ENCODE measurements around the gene POLR3GL.

The POLR3GL gene

DNA sequence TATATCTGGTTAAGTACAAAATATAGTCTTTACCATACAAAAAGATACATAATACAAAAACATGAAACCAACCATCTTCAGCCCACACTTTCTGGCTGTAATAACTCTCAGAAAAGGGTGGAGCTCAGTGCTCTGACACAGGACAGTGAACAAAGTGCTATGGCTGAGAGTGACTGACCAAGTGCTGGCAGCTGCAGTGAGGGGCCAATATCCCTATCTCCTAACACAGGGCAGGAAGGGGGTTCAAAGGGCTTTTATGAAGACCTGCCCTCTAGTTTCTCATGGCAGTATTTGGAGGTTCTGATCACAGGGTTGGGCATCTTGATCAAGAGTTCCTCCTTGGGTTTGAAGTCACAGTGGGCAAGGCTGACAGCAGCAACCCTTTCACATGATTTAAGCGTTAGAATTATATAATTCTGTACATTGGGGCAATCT, 28.0 kb downstream of the POLR3GL start:
- no peak for DNase-seq (ENCODE audit: low read depth in 2 of 2)

DNA sequence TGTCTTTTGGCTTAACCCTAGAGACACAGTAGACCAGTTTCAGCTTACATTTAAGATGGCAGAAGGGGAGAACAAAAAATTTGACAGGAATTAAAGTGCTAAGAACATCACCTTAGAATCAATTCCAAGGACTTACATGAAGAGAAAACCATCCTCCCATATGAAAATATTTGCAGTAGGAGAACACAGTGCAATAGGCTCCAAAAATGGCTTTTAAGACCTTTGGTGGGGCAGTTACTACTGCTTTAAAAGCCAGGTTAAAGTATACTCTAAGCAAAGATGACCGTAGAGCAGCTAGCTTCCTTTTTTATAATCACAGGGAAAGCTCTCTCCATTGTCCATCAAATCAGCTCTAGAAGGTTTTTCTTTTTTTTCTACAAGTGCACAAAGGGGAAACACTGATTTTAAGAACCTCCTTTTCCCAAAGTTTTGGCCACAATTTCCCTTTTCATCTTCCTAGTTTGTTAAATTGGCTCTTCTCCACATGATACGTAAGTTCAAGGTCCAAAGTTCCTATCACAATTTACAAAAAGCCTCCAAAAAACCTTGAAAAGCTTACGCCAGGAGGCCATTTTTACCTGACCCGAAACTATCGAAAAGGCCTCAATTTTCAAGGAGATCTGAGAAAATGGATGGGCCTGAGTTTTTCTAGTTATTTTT, 28.6 kb downstream of the POLR3GL start:
- DNase-seq (ENCODE audit: low read depth in 2 of 2), result no peak

DNA sequence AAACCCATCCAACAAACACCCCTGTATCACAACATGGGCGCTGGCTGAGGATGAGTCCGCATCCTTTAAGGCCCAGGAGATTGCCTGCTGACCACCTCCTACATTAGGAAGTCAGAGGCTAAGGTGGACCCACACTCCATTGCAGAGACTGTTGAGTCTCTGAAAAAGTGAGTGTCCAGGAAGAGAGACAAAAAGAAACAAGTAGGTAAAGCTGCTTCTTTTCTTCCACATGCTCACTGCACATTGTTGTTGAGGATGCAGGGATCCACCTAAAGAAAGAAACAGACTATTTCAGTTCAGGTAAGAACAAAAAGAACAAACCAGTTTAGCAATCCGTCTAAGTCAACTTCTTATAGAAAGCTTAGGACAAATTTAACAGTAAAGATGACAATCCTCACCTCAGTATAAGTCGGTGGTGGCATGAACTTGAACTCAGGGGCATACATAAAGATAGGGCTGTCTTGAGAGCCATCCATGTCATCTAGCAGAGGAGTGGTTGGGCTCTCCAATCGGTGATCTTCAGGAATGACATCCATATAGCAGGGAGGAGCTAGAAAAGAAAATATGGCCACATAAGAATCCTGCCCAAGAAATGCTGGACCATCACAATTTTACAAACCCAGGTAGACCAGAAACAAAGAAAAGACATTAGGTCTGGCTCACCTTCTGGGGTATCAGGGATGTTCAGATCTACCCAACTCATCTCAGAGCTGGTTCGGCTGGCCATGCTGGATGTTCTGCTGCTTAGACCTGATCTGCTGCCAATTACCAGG, 29.3 kb downstream of the POLR3GL start:
- no peak for DNase-seq (ENCODE audit: low read depth in 2 of 2)

DNA sequence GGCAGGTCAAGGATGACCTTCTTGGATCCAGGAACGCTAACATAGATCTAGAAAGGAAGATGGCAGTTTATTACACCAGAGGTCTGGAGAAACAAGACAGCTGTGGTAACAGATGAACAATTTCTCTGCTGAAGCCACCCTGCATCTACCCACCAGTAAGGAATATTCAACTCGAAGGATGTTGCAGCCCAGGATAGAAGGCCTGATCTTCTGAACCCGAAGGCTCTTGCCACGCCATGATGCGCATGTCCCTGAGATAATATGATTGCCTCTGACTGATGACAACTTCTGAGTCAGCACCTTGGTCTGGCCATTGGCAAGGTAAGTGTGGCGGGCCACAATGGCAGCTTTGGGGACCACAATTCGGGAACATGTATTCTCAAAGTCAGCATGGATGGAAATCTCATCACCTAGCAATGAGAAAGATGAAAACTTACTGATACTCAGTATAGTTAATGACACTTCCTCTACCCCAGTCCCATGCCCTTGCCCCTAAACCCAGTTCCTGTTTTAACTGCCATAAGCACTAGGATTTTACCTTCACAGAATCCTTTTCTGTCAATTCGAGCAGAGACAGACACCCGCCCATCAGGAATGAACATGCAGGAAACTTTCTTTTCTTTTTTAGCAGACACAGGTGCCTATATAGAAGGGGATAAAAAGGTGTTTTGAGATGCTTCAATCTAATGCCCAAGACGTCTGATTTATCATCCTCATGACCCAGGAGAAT, 30.1 kb downstream of the POLR3GL start:
- DNase-seq (ENCODE audit: low read depth in 2 of 2), result peak in 1 of 2 experiments; percentile 45

DNA sequence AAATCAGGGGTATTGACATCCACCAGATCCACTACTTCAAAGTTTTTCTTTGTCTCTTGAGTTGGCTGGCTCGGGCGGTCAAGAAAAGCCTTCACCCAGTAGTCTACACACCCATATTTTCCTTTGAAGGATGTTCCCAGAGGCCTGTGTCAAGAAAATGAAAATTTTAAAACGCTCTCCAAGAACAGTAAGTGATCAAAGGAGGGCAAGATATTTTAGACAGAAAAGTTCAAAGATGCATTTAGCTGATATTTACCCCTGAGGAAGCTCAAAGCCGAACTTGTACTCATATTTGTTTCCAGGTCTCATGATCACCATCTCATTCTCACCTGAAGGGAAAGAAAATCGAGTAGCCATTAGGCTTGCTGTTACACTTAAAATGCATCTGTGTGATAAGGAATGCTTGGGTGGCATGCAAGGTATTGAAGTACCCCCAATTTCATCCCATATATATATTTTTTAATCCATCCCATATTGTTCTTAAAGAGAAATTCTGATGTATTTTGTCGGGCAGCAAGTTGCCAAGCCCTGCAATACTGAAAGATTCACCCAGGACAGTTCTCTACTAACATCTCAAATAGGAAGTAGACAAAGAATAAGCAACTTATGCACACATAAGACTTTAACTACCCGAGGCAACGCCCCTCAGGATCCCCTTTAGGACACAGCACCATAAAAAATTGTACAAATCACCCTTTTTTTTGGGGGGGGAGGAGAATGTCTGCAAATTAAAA, 30.8 kb downstream of the POLR3GL start:
- no peak for DNase-seq (ENCODE audit: low read depth in 2 of 2)

DNA sequence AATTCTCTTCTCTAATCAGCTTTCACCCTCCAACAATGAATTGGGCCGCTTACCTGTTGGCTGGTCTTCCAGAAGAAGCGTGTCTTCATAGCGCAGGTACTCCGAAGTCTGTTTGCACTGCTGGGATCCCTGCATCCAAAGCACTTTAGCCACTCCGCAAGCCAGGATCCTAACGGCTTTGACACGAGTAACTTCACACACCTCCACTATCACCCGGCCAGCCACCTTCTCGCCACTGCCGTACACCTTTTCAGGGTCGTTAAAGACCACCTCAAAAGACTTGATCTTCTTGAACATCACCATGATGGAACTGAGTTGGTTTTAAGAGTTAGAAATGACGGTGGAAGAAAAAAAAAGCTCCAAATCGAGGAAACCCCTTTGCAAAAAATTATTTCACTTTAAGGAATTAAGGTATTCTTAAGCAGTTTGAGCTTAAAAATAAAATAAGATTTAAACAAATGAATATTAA, 31.5 kb downstream of the POLR3GL start:
- DNase-seq (ENCODE audit: low read depth in 2 of 2), result no peak

DNA sequence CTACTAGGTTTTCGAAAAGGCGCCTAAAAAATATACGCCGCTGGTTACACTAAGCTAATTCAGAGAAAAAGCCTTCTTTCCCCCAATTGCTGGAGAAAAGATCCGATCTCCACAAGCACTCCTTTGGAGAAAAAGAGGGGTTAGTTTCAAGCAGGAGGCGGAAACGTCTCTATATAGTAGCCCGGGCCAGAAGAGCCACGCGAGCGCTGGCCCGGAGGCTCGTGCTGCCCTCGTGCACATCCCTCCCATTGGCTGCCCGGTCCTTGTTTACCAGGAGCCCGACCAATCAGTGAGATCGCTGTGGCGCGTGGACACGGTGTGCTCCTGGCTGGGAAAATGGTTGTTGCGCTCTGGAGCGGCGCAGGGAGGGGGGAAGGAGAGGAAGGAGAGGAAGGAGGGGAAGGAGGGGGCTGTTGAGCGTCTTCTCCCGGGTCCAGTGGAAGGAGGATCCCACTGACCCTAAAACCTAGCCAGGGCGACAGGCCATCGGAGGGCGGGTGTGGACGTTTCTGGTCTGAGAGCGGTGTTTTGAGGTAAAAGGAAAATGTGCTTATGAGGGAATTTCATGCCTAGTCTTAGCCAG, 32.0 kb downstream of the POLR3GL start, which contains the start of gene TXNIP:
TSS of gene TXNIP (minus strand) at position 147 of the 583 bp plus-strand sequence. CDS start 313 bp downstream, outside the sequence.
- DNase-seq (ENCODE audit: low read depth in 2 of 2), result peak; percentile 84 to 89

DNA sequence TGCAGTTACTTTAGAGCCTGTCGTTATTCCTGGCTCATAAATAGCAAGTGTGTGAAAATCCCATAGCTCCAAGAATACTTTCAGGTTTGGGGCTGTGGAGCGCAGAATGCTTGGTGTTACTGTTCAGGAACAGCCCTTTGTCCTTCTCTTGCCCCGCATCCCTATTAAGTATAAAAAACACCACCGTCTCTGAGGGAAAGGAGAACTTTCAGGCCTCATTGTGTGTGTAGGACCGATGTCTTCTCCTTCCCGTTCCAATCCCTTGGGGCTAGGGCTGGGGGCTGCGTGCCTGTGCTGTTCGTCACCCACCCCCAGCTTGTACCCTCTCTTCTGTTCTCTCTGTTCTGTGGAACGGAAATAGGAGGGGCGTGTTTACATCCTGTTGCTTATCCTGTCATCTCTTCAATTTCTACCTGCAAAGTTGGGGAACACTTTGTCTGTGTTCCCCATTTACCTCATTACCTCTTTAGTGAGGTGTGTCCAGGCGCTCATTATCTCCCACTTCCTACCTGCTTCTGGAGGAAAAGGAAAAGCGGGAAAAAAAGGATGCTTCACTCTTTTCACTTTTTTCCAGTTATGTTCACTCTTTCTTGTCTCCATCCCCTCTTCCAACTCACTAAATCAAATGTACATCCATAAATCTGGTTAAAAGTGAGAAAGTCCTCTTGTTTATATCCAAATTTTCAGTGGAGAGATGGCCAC, 32.7 kb downstream of the POLR3GL start:
- DNase-seq (ENCODE audit: low read depth in 2 of 2), result no peak

DNA sequence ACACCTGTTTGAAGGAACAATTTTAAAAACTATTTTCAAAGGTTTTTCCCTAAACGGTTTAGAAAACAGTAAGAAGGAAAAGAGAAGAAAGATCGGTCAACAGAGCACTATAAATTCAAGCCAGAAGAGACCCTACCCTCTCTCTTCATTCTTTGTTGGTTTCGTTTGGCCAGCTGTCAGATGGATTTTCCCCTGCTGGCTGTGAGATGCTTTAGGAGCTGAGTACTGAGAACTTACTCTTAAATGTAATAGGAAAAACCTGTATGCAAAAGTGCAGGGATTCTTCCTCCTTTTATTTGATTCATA, 33.2 kb downstream of the POLR3GL start:
- no peak for DNase-seq (ENCODE audit: low read depth in 2 of 2)

DNA sequence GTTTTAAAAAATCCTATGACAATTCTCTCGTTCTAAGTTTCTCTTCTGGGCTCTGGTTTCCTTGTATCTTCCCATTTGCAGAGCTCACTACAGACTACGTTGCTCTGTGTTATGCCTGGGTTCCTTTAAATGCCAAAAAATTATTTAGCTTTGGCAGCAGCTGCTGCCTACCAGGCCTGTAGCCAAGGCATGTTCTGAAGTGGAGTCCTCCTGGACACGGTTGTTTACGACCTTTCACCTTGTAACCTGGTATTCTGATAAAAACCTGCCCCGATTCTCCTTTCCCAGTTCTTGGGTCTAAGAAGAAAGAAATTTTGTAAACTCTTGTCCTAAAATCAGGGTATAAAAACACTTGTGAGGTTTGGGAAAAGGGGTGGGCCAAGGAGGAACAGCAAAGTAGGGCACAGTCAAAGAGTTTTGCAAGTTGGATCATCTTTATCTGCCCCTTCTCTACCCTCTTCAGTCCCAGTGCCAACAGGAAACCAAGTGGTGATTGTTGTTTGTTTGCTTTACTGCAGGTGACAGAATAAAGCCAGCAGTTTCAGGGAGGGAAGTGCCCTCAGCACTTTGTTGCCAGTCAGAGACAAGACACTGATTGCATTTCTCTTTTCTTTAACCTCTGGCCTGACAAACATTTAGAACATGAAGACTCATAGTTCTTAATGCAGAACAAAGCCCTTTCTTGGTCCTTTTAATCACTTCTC, 35.0 kb downstream of the POLR3GL start:
- DNase-seq (ENCODE audit: low read depth in 2 of 2), result no peak

DNA sequence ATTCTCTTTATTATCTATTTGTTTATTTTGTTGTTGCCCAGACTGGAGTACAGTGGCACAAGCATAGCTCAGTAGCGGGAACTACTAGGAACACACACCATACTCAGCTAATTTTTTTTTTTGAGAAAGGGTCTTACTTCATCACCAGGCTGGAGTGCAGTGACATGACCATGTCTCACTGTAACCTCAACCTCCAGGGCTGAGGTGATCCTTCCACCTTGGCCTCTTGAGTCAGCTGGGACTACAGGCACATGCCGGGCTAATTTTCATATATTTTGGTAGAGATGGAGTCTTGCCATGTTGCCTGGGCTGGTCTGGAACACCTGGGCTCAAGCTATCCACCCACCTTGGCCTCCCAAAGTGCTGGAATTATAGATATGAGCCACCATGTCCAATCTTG, 37.2 kb downstream of the POLR3GL start:
- no peak for DNase-seq (ENCODE audit: low read depth in 2 of 2)

DNA sequence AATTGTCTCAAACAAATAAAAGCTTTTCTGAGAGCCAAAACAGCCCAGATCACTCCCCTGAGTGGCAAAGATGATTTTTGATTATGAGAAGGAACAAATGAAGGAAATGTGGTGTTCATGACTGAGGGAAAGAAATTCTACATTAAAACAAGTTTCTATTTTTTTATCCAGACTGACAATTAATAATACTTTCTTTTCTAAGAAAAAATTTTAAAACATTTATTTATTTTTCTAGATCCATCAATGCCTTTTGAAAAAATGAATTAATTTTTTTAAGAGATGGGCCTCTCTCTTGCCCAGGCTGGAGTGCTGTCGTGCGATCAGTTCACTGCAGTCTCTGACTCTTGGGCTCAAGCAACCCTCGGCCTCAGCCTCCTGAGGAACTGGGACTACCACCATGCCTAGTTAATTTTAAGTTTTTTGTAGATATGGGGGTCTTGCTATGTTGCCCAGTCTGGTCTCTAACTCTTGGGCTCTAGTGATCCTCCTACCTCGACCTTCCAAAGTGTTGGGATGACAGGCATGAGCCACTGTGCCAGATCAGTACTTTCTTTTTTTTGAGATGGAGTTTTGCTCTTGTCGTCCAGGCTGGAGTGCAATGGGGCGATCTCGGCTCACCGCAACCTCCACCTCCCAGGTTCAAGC, 43.1 kb downstream of the POLR3GL start:
- DNase-seq (ENCODE audit: low read depth in 2 of 2), result no peak

DNA sequence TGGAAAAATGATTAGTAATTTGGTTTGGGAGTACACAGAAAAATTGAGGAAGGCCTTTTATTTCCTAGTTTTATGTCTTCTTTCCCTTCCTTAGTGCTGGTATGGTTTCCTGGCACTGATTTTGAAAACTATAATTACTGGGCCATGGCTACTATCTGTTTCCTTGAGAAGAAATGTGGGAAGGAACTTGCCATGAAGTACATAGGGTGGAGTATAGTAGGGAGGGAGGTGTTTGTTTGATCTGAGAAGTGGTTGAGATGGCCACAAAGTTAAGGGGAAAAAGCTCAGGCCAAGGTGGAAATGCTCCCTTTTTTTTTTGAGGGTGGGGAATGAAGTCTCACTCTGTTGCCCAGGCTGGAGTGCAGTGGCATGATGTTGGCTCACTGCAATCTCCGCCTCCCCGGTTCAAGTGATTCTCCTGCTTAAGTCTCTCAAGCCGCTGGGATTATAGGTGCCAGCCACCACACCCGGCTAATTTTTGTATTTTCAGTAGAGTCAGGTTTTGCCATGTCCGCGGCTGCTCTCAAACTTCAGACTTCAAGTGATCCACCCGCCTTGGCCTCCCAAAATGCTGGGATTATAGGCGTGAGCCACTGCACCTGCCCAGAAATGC, 45.7 kb downstream of the POLR3GL start:
- no peak for DNase-seq (ENCODE audit: low read depth in 2 of 2)

DNA sequence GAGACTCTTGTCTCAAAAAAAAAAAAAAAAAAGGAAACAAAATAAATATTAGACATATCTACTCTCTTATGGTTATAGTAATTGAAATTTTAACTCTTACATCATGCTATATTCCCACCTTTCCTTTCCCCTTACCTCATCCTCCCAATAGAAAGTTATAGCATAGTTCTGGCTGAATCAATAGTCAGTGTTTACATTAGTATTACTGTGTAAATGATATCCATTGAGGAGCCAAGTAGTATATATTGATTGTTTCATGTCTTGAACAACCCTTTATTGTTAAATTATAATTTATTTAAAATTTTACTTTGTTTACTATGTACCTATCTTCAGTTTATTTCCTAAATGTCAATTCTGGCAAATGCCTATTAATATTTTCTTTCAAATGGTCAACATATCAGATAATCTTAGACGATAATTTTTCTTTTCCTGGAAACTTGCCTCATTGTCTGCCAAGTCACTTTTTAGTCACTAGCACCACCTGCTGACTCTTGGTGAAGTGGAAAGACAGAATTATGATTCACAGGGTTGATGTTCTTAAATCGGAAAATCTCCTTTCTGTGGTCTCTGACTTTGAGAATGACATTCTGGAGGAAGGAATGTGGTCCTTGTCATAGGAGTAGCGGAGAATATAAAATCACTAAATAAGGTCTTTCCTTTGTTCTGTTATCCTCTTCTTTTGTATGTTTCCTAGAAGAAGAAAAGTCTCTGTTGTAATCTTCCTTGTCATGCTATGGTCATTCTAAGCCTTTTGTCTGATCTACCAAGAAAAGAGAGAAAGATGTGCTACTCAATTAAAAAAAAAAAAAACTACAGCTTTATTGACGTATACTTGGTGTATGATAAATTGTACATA, 48.4 kb downstream of the POLR3GL start:
- DNase-seq (ENCODE audit: low read depth in 2 of 2), result no peak

DNA sequence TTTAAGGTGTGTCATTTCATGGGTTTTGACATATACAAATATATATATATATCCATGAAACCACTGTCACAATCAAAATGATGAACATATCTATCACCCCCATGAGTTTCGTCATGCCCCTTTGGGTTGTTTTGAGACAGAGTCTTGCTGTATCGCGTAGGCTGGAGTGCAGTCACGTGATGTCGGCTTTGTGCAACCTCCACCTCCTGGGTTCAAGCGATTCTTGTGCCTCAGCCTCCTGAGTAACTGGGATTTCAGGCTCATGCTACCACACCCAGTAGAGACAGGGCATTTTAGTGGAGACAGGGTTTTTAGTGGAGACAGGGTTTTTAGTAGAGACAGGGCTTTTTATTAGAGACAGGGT, 49.1 kb downstream of the POLR3GL start:
- no peak for DNase-seq (ENCODE audit: low read depth in 2 of 2)

DNA sequence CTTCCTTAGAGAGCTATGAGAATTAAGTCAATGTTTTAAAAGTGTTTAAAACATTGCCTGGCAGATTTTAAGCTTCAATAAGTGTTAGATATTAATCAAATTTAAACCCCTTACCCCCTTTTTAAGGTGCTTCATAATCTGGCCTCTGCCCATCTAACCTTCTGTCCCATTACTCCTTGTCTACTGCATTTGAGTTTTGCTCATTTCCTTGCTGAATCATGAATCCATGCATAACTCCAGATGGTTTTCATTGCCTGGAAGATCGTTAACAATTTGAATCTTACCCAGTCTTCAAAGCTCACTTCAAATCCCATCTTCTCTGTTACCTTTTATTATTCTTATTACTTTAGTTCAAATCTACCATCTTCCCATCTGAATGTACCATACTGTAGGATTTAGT, 52.4 kb downstream of the POLR3GL start:
- DNase-seq (ENCODE audit: low read depth in 2 of 2), result no peak

DNA sequence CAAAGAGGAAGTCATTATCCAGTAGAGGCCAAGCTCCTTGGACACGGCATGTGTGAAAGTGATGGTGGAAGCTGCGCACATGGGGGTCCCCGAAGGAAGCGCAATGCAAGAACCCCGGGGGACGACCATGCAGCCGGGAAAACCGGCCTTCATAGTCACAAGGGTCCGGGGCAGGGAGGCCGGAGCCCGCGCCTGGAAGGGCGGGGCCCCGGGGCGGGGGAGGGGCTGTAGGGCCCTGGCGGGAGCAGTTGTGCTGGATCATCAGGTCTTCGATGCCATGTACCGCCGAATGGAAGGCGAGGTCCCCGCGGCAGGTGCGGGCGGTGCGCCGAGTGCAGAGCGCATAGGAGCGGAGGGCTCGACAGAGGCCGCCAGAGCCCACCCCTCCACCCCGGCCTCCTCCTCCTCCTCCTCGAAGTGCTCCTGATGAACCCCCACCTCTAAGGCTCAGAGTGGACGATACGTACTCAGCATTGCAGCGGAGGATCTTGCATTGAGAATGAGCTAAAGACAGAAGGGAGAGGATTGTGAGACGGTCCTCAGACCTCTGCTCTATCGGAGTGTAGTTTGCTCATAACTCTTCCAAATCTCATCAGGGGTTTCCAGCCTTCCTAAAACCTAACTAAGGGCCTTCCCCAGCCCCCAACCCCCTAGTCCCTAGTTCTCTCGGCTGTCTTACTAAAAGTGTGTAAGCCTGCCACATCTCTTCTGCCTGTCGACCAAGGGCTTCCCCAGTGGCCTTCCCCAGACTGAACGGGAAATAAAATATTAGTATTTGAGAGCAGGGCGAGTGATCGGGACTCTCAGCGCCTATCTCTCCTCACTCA, 55.0 kb downstream of the POLR3GL start:
- no peak for DNase-seq (ENCODE audit: low read depth in 2 of 2)

Measured in stimulated activated CD4-positive, alpha-beta T cell treated with anti-CD3 and anti-CD28 coated beads, Interleukin-12 subunit alpha, Interleukin-12 subunit beta, amount 100 ng/mL, for 24 hours (primary cell).